ENCODE data around the gene GPHN. TPM values are rescaled to one million over a fixed set of nuclear protein-coding genes. Genes with fewer than 3 reads are reported as not detected.

GPHN gene
- total and polyA plus RNA-seq, 2 donors (not counting 3 experiments of a cell fraction or from before 2014, with no cell fraction given): 5.1 to 23.2 TPM

GRCh38 chr14:67172520-67172919 is 664.6 kb downstream of the GPHN start:
- dilution Hi-C loops (cut with MboI; ENCODE audit: extremely low pct_ligation_motif_present, low sequenced_read_pairs): no loop called here
- no peak overlapping the region for H3K4me3 ChIP-seq (replicated peaks in 1 of 3; ENCODE audit: insufficient read depth in 1 of 3, low read depth in 1 of 3, low read length in 3 of 3)
- DNase-seq (ENCODE audit: low read depth, low spot score) (no peak), FAIRE-seq (no peak)
- H2AFZ ChIP-seq (ENCODE audit: low read depth, low read length): no peak overlapping the region
- no TSS peak for BruUV-seq (replicated peaks)
- H3K4me1 ChIP-seq (ENCODE audit: control insufficient read depth, extremely low read depth, insufficient read depth, low read length): no peaks in the 10 kb centered on the region
- no peaks in the 10 kb centered on the region for H4K20me1 ChIP-seq (replicated peaks; ENCODE audit: control insufficient read depth, extremely low read depth, insufficient read depth, low read length)
- no peak overlapping the region for H3K27ac ChIP-seq (ENCODE audit: insufficient read depth, low read depth, low read length)
- no peak overlapping the region for H3K9ac ChIP-seq (replicated peaks; ENCODE audit: extremely low read depth, insufficient read depth, low read length)
- intact Hi-C loops (cut with micrococcal nuclease): no loop called here
- no peaks in the 10 kb centered on the region for H3K36me3 ChIP-seq (ENCODE audit: control insufficient read depth in 2 of 2, extremely low read depth in 1 of 2, insufficient read depth in 2 of 2, low read length in 2 of 2)
- no peaks in the 10 kb centered on the region for H3K9me3 ChIP-seq (replicated peaks; ENCODE audit: control insufficient read depth, insufficient read depth, low read length)
- CTCF ChIA-PET: interaction anchor here (2.0 kb wide), 1 partner anchor 113 kb away, joined by 9 read pairs; no protein-coding TSS in a partner anchor
- H3K27me3 ChIP-seq (ENCODE audit: control insufficient read depth in 2 of 2, insufficient read depth in 2 of 2, low read length in 2 of 2): no peaks in the 10 kb centered on the region
- TF ChIP-seq POLR2AphosphoS5 (IDR thresholded peaks at IDR 0.05; ENCODE audit: insufficient read depth, low read depth, low read length) (no peak), MYC (IDR thresholded peaks at IDR 0.05; ENCODE audit: low read depth, low read length) (no peak), JUN (IDR thresholded peaks at IDR 0.05; ENCODE audit: borderline replicate concordance, insufficient read depth, insufficient read length, low read depth) (no peak), POLR2A (IDR thresholded peaks at IDR 0.05; ENCODE audit: low read depth, low read length) (no peak), FOS (IDR thresholded peaks at IDR 0.05; ENCODE audit: borderline replicate concordance, insufficient read depth, low read length) (no peak), CTCF (IDR thresholded peaks at IDR 0.05; ENCODE audit: extremely low read depth in 1 of 2, insufficient read depth in 1 of 2, low read depth in 1 of 2, low read length in 2 of 2) (no peak), MAX (IDR thresholded peaks at IDR 0.05; ENCODE audit: insufficient read depth, insufficient read length) (no peak), EZH2 (IDR thresholded peaks at IDR 0.05; ENCODE audit: borderline replicate concordance, low read depth, low read length, severe bottlenecking) (no peak), GATA2 (IDR thresholded peaks at IDR 0.05; ENCODE audit: insufficient read depth, insufficient read length, low read depth, low read length) (no peak)
- POLR2A ChIA-PET: no interaction called here
- no peaks in the 10 kb centered on the region for H3K79me2 ChIP-seq (ENCODE audit: control insufficient read depth, insufficient read depth, low read length)
- H3K4me2 ChIP-seq (ENCODE audit: insufficient read depth, low read length): no peak overlapping the region
- H3K9me1 ChIP-seq (replicated peaks; ENCODE audit: control insufficient read depth, extremely low read depth, insufficient read depth, low read length): no peaks in the 10 kb centered on the region
